WERI-Rb-1 (cell line): ENCODE results near the gene GGT5.
"Not testable (repeated sequence)": the region's sequence is repeated elsewhere in the genome, so short reads cannot be mapped to it uniquely, and the experiment has no call there.

Experiments used
- DNase-seq: peaks from one replicate; pipeline ENCODE4 v3.0.0-alpha.2; 2020
- H3K27ac ChIP-seq: fragments of 250-450 bp; sonication (Bioruptor Pico); 2 replicates; pipeline ENCODE4 v1.5.1; 2020; ENCODE audit warnings: mild to moderate bottlenecking, moderate library complexity
- H3K27me3 ChIP-seq: fragments of 250-450 bp; sonication (Bioruptor Pico); 2 replicates; pipeline ENCODE4 v1.5.1; 2021; ENCODE audit warnings: mild to moderate bottlenecking, low read depth, moderate library complexity; ENCODE audit not compliant: insufficient read depth, severe bottlenecking
- H3K36me3 ChIP-seq: fragments of 250-450 bp; sonication (Bioruptor Pico); 2 replicates; pipeline ENCODE4 v1.5.1; 2020; ENCODE audit warnings: mild to moderate bottlenecking, moderate library complexity
- H3K4me3 ChIP-seq: 2 replicates; pipeline ENCODE4 v1.5.1; 2011; ENCODE audit warnings: low read depth, mild to moderate bottlenecking, control low read depth, low read length
- H3K9me3 ChIP-seq: fragments of 250-450 bp; sonication (Bioruptor Pico); 2 replicates; pipeline ENCODE4 v1.5.1; 2021; ENCODE audit warnings: mild to moderate bottlenecking, moderate library complexity; ENCODE audit not compliant: severe bottlenecking
- TF ChIP-seq, protein P1 (sequence below): IDR thresholded peaks from 2 replicates; pipeline ENCODE4 v1.5.1; 2011; ENCODE audit warnings: low read depth, mild to moderate bottlenecking, control low read depth, inconsistent platforms, low read length

The GGT5 gene

DNA sequence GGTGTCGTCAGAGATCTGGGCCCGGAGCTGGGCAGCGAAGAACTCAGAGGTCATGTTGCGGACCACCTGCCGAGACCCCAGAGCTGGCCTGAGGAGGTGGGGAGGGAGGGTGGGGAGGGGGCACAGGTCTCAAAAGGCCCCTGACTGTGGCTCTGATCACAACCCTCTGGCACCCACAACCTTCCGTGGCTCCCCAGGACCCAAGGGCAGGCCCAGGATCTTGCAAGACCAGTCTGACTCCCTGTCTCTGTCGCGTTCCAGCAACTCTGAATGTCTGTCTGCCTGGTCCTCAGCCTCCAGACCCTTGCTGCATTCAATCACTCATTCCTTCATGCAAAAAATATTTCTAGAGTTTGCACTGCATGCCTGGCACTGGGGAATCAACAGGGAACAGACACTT, 4.5 kb upstream of the GGT5 start:
- not testable (repeated sequence) for H3K27ac ChIP-seq, H3K4me3 ChIP-seq, H3K9me3 ChIP-seq, DNase-seq, H3K27me3 ChIP-seq, H3K36me3 ChIP-seq

DNA sequence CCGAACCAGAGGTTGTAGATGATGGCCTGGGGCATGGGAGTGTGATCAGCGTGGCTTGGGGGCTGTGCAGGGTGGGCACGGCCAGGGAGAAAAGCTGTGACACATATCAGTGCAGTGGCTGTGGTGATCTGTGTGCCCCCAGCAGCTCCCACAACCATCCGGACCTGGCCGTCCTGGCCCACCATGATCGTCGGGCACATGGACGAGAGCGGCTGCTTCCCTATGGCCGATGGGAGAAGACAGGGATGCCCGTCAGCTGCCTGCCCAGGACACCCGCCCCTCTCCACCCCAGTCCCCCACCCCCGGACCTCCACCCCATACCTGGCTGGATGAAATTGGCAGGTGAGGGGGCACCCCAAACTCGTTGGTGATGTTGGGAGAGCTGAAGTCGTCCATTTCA, 3.7 kb upstream of the GGT5 start:
- H3K27me3 ChIP-seq, H3K4me3 ChIP-seq, H3K27ac ChIP-seq, H3K9me3 ChIP-seq, H3K36me3 ChIP-seq, DNase-seq: not testable (repeated sequence)

DNA sequence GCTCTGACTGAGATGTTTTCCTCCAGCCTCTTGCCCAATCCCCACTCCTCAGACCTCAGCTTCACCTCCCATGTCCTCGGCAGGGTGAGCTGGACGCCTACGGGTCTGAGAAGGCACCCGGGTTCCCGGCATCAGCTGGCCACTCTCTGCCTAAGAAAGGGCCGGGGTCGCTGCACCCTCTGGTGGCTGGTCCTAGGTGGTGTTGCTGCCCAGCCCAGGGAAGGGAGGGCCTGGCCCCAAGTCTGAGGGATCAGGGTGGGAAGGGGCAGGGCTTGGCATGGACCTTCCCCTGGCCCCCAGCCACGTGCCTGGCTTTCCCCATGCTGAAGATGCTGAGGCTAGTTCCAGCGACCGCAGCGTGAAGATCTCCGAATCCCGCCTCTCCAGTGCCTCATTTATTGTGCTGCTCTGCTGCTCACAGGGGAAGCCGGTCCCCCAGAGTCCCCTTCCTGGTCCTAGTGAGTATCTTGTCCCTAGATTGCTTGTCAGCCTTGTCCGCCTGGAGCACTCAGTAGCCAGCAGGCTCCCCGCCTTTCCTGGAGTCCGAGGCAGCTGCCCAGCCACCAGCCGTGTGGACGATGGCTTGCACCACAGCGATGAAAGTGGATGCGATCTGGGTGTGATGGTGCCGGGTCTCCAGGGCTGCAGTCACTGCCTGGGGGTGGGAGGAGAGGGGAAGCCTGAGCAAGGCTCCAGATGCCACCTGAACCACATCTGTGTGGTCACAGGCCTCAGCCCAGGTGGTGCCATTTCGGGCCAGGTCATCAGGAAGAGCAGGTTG, 2.9 kb upstream of the GGT5 start:
- DNase-seq, result peak; percentile 93
- no peaks in the 10 kb centered on the region for H3K36me3 ChIP-seq
- TF ChIP-seq, protein P1, sequence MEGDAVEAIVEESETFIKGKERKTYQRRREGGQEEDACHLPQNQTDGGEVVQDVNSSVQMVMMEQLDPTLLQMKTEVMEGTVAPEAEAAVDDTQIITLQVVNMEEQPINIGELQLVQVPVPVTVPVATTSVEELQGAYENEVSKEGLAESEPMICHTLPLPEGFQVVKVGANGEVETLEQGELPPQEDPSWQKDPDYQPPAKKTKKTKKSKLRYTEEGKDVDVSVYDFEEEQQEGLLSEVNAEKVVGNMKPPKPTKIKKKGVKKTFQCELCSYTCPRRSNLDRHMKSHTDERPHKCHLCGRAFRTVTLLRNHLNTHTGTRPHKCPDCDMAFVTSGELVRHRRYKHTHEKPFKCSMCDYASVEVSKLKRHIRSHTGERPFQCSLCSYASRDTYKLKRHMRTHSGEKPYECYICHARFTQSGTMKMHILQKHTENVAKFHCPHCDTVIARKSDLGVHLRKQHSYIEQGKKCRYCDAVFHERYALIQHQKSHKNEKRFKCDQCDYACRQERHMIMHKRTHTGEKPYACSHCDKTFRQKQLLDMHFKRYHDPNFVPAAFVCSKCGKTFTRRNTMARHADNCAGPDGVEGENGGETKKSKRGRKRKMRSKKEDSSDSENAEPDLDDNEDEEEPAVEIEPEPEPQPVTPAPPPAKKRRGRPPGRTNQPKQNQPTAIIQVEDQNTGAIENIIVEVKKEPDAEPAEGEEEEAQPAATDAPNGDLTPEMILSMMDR, result peak; percentile 92
- H3K4me3 ChIP-seq, result no peak overlapping the region
- no peaks in the 10 kb centered on the region for H3K27me3 ChIP-seq
- H3K27ac ChIP-seq, result peak overlapping the region; percentile 21; the same call in 1 of the 2 replicates
- no peaks in the 10 kb centered on the region for H3K9me3 ChIP-seq

DNA sequence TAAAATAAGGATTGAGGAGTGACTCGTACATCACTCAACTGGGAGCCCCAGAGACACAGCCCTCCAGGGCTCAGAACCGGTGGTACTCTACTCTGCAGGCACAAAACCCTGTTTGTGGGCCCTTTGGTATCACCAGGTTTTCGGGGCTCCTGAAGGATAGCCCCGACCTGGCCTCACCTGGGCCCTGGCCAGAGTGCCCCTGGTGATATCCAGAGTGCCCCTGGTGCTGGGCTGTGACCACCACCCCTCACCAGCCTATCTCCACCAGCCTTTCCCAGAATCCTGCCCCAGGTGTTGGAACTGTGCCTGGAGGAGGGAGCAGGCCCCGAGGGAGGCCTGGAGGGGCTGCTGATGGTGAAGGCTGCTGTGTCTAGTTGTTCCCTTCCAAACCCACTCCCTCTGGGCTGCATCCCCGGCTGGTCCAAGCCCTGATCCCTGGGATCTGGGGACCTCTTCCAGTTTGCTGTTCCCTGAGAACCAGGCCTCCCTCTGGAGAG, 2.2 kb upstream of the GGT5 start:
- Histone ChIP-seq H3K36me3 (no peaks in the 10 kb centered on the region), H3K27ac (peak overlapping the region; percentile 53), H3K9me3 (no peaks in the 10 kb centered on the region), H3K4me3 (no peak overlapping the region), H3K27me3 (no peaks in the 10 kb centered on the region)
- TF ChIP-seq, protein P1, result no peak
- no peak for DNase-seq

DNA sequence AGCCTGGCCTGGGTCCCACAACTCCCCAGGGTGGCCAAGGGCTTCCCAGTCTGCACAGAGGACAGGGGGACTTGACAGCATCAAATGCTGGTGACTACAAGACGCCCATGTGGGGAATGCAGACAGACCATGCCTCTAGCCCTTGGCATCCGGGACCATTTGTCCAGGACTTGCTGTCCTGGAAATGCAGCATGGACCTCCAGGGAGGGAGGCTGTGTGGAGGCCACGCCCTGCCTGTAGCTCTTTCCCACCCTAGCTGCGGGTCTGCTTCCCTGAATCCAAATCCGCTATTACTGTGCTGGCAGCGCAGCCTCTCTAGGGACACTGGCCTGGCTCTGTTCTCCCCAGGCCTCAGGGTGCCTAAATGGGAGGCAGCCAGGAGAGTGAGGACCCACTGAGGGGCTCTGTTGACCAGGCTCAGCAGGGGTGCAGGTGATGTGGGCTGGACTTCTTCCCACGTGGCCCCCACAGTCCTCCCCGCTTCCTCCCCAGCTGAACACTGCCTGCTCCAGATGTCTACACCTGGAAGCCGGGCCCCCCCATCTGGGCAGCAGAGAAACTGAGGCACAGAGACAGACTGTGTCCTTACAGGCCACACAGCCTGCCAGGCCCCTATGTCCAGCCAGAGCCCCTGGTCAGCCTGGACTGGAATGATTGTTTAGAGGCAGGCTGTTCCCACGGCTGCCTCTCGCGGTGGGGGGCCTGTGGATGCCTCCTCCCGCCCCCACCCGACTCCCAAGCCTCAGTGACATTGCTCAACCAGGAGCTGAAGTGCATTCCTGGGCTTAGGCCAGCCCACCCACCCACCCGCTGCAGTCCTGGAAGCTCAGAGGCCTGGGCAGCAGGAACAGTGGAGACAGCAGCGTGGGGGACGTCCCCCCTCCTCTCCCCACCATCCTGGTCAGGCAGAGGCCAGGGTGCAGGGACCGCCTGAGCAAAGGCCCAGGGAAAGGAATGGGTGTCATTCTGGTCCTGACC, 991 bp upstream of the GGT5 start:
- H3K36me3 ChIP-seq, DNase-seq, H3K9me3 ChIP-seq, H3K4me3 ChIP-seq, H3K27ac ChIP-seq, H3K27me3 ChIP-seq: not testable (repeated sequence)

DNA sequence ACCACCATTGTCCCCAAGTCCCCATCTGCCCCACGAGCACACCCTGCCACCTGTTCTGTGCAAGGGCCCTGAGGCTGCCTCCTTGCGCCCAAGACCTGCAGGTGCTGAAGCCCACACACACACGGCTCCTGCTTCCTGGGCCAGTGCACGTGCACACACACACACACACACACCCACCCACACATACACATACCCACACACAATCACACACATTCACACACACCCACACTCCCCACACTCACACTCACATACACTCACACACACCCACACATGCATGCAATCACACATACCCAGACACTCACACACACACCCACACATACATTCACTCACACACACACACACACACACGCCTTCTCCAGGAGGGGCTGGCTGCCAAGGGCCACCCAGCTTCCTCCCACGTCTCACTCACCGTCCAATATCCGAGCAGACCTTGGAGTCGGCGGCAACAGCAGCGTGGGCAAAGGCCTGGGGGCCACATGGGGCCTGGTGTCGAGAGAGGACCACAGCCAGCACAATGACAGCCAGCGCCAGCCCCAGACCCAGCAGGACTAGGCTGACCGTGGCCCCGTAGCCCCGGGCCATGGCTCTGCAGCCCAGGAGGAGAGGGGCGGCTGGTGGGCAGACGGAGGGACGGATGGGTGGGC, 616 bp downstream of the GGT5 start:
- peak; percentile 26 for DNase-seq
- Histone ChIP-seq H3K4me3 (no peak overlapping the region), H3K27me3 (no peaks in the 10 kb centered on the region), H3K27ac (peak overlapping the region; percentile 86), H3K9me3 (no peaks in the 10 kb centered on the region), H3K36me3 (no peaks in the 10 kb centered on the region)
- TF ChIP-seq, protein P1, result no peak

DNA sequence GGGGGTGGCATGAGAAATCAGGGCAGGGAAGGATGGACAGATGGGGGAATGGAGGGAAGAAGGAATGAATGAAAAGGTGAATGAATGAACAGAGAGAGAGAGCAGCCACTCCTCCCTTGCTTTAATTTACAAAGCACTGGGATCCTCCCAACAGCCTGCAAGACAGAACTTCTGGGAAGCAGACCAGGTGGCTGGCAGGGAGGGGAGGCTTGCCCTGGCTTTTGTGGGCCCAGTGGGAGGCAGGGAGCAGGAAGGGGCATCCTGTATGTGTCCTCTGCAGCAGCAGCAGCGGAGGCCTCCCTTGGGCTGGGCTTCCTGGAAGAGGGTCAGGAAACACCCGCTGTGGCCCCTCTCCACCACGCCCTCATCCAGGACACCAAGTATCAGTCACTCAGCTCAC, 1.5 kb downstream of the GGT5 start:
- Histone ChIP-seq H3K4me3 (peak overlapping the region; percentile 8), H3K27ac (peak overlapping the region; percentile 86)
- not testable (repeated sequence) for DNase-seq, H3K36me3 ChIP-seq, H3K27me3 ChIP-seq, H3K9me3 ChIP-seq

DNA sequence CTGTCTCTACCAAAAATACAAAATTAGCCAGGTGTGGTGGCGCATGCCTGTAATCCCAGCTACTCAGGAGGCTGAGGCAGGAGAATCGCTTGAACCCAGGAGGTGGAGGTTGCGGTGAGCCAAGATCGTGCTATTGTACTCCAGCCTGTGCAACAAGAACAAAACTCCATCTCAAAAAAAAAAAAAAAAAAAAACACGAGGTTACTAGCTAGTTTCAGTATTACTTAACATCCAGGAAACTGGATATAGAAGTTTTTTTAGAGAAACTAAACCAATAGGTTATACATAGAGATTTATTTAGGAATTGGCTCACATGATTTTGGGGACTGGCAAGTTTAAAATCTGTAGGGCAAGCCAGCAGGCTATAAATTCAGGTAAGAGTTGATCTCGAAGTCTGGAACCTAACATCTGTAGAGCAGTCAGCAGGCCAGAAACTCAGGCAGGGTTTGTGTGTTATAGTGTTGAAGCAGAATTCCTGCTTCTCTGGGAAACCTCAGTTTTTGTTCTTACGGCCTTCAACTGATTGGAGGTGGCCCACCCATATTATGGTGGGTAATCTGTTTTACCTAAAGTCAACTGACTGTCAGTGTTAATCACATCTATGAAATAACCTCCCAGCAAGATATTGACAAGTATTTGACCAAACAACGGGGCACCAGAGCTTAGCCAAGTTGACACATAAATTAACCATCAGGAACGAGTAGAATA, 3.7 kb downstream of the GGT5 start:
- not testable (repeated sequence) for H3K9me3 ChIP-seq, H3K36me3 ChIP-seq, H3K27me3 ChIP-seq, H3K27ac ChIP-seq, H3K4me3 ChIP-seq, DNase-seq
